CD4-positive, alpha-beta T cell treated with Interleukin-10 for 1 hour (primary cell): ENCODE results near the gene SAMD4B.
"Not testable (repeated sequence)": the region's sequence is repeated elsewhere in the genome, so short reads cannot be mapped to it uniquely, and the experiment has no call there.

Experiments used
- DNase-seq: peaks from one replicate; pipeline ENCODE4 v3.0.0-alpha.2; 2020

SAMD4B gene, protein sequence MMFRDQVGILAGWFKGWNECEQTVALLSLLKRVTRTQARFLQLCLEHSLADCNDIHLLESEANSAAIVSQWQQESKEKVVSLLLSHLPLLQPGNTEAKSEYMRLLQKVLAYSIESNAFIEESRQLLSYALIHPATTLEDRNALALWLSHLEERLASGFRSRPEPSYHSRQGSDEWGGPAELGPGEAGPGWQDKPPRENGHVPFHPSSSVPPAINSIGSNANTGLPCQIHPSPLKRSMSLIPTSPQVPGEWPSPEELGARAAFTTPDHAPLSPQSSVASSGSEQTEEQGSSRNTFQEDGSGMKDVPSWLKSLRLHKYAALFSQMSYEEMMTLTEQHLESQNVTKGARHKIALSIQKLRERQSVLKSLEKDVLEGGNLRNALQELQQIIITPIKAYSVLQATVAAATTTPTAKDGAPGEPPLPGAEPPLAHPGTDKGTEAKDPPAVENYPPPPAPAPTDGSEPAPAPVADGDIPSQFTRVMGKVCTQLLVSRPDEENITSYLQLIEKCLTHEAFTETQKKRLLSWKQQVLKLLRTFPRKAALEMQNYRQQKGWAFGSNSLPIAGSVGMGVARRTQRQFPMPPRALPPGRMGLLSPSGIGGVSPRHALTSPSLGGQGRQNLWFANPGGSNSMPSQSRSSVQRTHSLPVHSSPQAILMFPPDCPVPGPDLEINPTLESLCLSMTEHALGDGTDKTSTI

DNA sequence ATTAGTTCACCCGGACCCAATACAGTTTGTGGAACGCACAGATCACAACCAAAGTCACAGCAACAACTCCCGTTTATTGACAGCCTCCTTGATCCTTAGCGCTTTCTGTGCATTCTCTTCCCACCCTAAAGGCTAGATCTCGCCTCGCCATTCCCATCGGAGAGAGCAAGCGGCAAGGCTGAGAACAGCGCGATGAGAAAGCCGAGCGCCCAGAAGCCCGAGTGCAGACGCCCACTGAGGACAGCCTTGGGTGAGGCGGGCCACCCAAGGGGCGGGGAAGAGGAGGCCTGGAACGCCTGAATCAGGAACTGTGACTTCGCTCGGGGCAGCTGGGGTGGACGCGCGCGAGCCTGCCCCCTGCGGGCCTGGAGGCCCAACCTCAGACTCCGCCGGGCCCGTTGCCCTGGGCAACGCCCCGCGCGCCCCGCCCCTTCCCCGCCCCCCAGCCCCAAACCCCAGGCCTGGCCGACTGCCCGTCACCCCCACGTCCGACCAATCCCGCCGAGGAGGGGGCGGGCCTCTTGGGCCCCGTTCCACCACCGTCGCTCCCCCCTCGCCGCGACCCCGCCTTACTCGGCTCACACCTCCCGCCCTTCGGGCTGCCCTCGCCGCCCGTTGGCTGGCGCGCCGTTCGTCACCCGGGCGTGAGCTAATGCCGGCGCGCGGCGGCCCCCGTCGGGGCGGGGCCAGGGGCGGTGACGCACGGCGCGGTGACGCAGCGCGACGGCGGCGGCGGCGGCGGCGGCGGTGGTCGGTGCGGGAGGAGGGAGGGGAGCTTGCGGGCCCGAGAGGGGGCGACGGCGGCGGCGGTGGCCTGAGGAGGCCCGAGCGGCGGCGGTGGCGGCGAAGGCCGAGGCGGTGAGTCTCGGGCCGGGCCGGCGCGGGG lies at the start of gene SAMD4B:
SAMD4B (plus strand) TSS at position 703 of the 886 bp plus-strand sequence. CDS start 14,473 bp downstream, outside the sequence.
- DNase-seq = peak; percentile 99

DNA sequence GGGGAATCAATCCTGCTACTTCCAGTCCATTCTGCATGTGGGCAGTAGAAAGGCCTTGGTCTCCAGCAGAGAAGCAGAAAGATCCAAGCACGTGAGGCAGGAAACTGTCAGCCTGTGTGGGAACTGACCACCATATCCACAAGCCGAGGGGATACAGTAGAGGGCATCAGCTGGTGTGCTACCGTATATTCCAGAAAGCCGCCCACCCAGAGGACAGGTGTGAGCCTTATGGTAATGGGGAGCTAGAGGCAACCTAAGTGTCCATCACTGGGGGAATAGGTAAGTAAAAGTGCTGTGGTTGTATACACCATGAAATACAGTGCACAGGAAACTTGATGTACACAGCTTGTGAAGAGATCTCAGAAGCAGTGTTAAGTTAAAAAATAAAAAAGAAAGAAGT lies 48.8 kb upstream of the SAMD4B start:
- no peak for DNase-seq

DNA sequence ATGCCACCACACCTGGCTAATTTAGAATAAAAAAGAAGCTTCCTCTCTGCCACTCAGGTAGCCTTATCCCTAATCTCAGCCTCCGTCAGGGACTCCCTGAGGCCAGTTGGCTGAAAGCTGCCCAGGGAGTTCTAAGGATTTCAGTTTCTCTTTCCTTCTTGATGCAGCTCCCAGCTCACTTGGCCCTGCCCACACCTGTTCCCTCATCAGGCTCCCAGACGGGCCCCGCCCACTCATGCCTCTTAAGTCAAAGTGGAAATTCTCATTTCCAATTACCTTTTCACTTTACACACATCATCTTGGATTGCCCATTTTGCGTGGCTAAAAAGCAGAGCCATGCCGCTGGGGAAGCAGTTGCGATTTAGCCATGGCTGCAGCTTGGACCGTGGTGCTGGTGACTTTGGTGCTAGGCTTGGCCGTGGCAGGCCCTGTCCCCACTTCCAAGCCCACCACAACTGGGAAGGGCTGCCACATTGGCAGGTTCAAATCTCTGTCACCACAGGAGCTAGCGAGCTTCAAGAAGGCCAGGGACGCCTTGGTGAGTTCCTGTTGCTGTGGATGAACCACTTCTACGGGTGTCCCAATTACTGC lies 46.1 kb upstream of the SAMD4B start, which contains the start of gene IFNL1:
IFNL1 (plus strand) TSS at position 353 of the 591 bp plus-strand sequence; CDS start at position 368, 15 bp downstream.
- no peak for DNase-seq

DNA sequence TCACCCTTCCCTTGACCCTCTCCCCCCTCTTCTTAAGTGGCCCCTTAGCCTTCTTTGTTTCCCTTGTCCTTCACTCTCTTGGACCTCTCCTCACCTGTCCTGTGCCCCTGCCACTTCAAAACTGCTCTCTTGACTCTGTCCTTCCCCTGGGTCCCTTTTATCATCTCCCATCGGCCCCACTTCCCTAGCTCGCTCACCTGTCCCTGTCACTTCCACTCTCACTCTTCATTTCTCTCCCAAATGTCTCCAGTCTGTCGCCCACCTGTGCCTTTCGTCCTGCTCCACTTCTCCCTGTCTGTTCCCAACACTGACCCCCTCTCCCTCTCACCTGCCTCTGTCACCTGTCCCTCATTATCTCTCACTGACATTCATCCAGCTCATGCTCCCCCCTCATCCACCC lies 45.3 kb upstream of the SAMD4B start:
- no peak for DNase-seq

DNA sequence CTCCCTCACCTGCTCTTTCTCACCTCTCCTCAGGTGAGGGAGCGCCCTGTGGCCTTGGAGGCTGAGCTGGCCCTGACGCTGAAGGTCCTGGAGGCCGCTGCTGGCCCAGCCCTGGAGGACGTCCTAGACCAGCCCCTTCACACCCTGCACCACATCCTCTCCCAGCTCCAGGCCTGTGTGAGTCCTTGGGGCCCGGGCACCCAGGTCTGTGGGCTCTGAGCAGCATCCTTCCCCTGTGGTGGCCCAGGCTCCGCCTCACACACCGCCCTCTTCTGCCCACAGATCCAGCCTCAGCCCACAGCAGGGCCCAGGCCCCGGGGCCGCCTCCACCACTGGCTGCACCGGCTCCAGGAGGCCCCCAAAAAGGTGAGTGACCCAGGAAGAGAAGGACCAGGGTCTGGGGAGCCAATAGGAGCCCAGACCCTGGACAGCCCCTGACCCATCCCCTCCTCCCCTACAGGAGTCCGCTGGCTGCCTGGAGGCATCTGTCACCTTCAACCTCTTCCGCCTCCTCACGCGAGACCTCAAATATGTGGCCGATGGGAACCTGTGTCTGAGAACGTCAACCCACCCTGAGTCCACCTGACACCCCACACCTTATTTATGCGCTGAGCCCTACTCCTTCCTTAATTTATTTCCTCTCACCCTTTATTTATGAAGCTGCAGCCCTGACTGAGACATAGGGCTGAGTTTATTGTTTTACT lies 44.1 kb upstream of the SAMD4B start:
- peak; percentile 72 for DNase-seq

DNA sequence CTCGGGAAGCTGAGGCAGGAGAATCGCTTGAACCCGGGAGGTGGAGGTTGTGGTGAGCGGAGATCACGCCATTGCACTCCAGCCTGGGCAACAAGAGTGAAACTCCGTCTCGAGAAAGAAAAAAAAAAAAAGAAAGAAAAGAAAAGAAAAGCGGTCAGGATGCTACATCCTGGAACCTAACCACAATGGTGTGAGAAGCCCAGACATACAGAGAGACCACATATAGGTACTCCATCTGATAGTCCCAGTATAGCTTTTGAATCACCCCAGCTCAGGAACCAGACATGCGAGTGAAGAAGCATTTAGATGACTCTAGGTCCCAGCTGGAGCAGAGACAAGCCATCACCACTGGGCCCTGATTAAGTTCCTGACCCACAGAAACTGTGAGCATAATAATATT lies 42.8 kb upstream of the SAMD4B start:
- DNase-seq = peak; percentile 41

DNA sequence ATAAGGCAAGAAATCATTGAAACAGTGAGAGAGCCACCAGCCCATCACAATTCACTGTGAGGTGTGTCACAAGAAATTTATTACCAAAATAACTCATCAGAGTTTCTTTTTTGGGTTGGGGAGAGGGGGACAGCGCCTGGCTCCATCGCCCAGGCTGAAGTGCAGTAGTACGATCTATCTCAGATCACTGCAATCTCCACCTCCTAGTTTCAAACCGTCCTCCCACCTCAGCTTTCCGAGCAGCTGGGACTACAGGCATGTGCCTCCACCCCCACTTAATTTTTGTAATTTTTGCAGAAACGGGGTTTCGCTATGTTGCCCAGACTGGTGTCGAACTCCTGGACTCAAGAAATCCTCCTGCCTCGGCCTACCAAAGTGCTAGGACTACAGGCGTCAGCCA lies 42.4 kb upstream of the SAMD4B start:
- DNase-seq = no peak

DNA sequence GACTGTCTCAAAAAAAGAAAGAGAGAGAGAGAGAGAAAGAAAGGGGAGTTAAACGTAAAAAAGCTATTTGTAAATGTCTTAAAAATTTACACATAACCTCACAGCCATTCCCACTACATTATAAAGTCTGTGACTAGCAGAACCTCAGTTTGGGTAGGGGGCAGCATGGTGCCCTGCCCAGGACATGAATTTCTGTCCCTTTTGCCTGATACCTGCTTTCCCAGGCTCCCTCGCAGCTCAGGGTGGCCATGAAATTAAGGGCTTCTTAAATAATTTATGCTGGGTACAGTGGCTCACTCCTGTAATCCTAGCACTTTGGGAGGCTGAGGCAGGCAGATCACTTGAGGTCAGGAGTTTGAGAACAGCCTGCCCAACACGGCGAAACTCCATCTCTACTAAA lies 41.2 kb upstream of the SAMD4B start:
- DNase-seq = no peak

DNA sequence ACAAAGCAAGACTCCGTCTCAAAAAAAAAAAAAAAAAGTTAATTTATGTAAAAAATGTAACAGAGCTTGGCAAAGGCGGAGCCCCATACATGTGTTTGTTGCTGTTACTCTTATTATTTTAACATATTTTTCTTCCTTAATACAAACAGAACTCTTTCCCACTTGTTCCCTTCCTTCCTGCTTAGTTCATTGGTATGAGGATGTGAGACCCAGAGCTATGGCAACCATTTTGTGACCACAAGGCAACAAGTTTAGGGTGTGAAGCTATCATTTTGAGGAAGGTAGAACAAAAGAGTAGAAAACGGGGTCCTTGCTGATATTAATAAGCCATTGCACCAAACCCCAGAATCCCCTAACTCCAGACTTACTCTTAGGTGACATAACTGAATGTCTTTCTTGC lies 40.7 kb upstream of the SAMD4B start:
- no peak for DNase-seq

DNA sequence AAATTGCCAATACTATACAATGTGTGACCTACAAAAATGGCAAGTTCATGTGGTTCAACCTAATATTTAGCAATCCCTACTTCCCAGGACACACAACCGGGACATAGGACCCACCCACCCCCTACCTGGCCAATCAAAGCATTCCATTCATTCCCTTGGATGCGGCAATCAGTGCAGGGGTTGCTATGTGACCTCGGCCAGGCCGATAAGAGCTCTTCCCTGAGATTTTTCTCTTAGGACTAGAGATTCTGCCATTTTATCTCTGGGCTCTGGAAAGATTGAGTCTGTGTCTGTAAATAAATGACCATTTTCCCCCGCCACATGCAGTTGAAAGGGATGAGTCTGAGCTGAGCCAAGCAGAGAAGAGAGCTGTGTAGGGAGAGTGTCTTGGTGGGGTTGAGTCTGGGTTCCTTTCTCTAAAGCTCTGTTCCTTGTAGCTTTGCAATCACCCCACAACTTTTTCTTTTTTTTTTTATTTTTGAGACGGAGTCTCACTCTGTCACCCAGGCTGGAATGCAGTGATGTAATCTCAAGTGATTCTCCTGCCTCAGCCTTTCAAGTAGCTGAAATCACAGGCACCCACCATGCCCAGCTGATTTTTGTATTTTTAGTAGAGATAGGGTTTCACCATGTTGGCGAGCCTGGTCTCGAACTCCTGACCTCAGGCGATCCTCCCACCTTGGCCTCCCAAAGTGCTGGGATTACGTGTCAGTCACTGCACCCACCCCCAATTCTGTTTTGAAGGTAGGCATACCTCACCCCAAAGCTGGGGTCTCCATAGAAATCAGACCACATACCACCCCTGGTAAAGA lies 38.6 kb upstream of the SAMD4B start:
- DNase-seq = no peak

DNA sequence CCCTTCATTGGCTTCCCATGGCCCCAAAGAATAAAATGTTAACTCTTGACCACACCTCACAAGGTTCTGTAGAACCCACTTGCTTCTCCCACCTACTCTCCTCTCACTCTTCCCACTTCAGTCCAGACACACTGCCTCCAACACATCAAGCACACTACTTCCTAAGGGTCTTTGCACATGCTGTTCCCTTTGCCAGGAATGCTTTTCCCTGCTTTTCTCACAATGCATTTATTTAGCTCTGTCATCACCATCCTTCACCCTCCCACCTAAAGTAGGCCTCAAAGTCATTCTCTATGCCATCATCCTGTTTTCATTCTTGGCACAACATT lies 38.1 kb upstream of the SAMD4B start:
- no peak for DNase-seq

DNA sequence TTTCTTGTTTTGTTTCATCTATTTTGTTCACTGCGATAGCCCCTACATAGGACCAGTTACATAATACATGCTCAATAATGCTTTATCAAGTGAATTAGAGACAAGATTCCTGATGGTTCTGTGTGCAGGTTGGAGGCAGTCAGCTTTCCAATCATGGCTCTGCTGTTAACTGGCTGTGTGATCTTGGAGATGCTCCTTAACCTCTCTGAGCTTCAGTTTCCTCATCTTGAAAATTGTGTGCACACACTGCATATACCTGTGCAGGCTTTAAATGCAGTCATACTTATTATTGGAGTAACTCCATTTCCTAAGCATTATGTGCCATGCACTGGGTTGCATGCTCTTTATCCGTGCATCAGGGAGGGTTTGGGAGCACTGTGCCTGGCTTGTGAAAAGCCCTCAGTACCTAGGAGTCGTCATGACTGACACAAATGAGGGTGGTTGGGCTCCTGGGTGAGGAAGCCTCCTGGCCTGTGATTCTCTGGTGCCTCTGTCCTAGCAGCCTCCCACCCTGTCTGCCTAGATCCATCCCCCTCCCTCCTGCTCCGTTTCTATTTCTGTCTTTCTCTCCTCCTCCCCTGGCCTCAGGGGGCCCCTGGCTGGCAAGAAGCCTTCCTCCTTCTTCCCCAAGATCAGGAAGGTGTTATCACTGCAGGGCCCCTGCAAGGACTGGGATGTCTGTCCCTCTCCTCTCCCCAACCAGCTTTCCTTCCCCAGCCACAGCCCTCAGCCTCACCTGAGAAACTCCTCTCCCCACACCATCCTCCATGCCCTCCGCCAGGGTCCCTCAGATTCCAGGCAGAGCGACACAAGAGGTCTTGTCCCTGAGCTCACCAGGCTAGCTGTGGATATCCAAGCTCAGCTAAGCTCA lies 37.3 kb upstream of the SAMD4B start:
- DNase-seq = no peak

DNA sequence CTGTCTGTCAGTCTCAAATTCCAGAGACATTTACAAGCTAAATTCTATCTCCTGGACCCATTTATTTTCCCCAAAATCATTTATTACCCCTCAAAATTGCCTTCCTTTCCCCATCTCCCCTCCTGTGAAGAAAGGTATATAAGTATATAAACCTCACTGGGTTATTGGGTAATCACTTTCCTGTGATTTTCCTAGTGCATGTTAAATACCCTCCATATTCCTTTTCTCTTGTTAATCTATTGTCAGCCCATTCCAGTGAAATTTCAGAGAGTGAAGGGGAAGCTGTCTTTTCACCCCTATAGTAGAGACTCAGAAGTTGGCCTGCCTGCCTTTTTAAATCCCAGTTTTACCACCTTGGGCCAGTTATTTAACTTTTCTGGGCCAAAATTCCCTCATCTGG lies 36.1 kb upstream of the SAMD4B start:
- no peak for DNase-seq

DNA sequence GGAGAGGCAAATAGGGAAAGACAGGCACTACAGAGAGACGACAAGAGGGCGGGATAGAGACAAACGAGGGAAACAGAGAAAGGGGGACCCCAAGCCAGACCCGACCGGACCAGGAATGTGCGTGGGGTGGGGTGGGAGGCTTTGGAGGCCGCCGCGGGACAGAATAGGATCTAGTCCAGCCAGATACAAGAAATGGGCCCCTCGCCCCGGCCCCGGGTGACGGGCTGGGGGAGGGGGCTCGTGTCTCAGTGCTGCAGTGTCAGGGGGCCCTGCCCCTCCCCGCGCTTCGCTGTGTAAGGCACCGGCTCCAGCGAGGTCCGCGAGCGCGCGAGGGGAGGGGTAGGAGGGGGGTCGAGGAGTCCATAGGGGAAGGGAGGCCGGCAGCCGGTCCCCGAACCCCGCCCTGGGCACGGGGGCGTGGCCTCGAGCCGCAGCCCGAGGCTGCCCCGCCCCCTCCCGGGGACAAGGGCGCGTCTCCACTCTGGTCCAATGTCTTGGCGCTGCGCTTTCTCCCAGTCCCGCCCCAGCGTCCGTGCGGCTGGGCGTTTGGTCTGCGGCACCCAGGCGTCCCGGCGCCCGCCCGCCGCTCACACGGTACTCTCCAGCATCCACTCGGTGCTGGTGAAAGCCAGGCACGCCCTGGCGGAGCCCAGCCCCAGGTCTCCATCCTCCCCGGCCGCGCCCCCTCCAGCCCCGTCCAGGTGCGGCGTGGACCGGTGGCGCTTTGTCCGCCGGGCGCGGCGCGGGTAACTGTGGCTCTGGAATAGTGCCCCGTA lies 35.0 kb upstream of the SAMD4B start:
- no peak for DNase-seq

DNA sequence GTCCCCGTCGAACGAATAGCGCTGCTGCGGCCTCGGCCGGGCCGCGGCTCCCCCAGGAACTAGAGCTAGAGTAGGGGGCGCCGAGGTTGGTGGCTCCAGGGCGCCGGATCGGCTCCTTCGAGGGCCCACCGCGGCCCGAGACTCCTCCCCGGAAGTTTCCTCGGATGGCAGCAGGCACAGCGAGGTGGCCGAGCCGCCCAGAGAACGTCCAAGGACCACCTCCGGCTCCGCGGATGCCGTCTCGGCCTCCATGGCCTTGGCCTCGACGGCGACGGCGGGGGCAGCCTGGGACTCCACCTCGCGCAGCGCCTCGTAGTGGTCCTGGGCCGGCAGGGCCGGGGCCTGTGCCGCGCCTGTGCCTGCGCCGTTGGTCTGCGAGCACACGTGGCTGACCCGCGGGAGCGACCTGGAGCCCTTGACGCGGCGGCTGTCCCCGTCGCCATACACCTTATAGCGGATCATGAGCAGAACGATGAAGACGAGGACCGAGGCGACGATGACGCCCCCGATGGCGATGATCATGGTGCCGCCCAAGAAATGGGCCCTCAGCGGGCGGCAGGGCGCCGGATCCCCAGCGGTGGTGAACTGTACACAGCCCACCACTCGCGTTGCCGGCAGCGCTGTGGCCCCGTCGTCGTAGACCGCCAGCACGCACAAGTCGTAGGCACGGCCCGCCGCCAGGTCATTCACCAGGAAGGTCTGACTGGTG lies 34.2 kb upstream of the SAMD4B start:
- DNase-seq = no peak

DNA sequence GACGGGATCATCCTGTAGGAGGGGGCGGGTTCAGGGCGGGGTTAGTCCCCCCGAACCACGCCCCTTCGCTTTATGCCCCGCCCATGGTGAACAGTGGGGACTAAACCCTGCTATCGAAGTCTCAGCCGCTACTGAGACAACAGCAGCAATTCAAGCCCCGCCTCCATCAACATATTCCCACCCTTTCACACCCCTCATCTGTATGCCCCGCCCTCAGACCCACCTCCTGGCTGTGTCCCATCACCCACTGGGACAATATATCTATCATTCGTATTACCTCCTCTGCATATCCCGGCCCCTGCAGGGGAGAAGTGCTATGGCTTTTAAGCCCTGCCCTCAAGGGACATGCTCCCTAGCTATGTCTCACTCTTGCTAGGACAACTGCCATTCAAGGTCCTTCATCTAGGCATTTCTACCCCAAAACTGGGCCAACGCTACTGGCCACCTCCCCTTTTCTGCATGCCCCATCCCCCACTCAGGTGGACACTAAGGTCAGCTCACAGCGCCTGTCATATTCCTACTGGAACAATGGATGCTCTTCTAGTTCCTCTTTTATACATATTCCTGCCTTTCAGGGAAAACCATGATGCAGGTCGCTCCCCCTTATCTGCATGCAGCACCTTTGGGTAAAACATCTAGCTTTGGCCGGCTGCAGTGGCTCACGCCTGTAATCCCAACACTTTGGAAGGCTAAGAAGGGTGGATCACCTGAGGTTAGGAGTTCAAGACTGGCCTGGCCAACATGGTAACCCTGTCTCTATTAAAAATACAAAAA lies 33.5 kb upstream of the SAMD4B start:
- no peak for DNase-seq

DNA sequence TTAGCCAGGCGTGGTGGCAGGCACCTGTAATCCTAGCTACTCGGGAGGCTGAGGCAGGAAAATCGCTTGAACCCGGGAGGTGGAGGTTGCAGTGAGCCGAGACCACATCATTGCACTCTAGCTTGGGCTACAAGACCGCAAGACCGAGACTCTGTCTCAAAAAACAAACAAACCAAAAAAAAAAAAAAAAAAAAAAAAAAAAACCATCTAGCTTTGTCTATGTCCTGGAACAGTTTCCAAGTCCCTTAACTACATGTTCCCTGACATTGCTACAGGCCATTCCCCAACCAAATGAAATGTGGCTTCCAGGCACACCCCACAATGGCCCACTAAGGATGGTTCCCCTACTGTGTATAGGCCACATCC lies 32.9 kb upstream of the SAMD4B start:
- DNase-seq = not testable (repeated sequence)
